GM18861 (cell line): ENCODE measurements around the gene GRK4.
"Not testable (repeated sequence)": the region's sequence is repeated elsewhere in the genome, so short reads cannot be mapped to it uniquely, and the experiment has no call there.

Source experiments
- ATAC-seq: cut with Tn5 transposase; IDR thresholded peaks from one replicate; pipeline ENCODE4 v1.9.1; 2021; ENCODE audit not compliant: unreplicated experiment

The GRK4 gene

GRCh38 chr4:2941138-2942036 is 22.0 kb upstream of the GRK4 start:
- ATAC-seq: no peak

DNA sequence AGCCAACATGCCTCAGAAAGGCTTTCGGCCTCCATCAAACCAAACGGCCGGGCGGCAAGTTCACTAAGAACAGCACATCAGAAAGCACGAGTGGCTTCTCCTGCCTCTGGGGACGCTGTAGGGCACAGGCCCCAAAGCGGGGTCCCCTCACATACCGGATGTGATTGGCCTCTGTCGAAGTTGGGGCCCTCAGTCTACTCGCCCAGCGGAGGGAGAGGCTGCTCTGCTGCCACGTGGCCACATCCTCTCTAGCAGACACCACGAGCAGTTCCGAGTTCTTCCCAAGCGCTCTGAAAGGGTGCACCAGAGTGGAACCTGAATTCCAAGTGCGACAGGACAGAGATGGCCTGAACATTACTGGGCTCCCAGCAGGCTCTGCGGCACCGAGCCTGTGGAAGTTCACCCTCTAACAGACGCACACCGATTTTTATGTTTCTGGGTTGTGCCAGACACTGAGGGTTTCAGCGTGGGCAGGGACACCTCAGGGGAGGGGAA is 21.3 kb upstream of the GRK4 start:
- ATAC-seq: no peak

DNA sequence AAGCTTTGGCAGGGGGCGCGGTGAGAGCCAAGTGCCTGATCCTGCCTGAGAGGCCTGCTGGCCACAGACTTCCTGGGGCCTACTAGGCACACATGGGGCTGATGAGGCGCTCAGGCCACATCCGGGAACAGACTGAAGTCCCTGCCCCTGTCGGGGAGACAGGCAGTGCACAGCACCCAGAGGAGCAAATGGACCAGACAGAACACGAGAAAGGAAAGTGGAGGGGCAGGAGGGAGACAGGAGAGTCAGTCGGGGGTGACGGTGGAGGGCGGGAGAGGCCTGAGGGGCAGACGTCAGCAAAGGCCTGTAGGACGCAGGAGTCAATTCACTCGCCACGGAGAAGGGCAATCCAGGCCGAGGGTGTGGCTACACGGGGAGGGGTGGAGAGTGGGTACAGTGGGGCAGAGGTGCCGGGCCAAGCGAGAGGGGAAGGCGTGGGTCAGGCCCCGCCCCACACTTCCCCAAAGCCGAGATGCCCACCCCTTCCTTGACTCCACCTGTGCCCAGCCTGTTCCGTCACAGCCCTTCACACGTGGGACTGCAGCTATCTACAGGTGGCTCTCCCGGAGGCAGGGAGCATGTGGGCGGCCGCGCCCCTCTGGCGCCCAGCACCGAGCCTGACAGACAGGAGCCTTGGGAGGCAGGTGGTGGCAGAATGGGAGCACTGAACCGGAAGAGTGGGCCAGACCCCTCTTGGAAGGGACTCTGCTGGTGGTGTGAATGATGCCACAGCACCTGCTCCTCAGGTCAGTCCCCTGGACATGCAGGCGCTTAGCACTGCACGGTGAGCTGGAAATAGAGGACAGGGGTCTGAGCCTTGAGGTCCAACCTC is 20.6 kb upstream of the GRK4 start:
- no peak for ATAC-seq

DNA sequence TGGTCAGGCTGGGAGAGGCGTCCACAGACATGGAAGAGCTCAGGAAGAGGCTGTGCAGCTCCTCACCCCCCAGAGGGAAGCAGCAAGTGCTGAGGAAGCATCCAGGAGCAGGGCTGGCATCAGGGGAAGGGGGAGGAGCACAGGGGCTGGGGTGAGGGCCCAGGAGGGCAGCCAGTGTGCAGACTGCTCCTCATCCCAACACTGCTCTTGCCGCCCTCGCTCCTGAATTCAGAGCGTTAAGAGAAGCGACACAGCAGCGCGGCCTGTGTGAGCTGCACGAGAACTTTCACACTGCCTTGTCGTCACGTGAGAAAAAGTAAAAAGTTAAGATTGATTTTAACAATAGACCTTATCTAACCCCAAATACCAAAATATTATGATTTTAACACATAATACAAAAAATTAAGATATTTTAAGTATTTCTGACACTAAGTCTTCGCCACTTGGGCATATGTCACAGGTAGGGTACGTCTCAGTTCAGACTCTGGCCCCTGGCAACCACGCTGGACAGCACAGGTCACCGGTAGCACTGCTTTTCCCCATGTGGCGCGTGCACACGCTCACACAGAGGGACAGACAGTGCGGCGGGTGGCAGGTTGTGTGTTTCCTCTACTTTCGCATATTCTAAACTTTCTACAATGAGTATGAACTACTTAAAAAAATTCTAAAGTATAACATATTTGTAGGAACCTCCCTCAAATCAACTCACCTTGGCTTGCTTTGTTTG is 19.8 kb upstream of the GRK4 start:
- ATAC-seq: no peak

GRCh38 chr4:2944091-2944482 is 19.3 kb upstream of the GRK4 start:
- ATAC-seq: no peak

DNA sequence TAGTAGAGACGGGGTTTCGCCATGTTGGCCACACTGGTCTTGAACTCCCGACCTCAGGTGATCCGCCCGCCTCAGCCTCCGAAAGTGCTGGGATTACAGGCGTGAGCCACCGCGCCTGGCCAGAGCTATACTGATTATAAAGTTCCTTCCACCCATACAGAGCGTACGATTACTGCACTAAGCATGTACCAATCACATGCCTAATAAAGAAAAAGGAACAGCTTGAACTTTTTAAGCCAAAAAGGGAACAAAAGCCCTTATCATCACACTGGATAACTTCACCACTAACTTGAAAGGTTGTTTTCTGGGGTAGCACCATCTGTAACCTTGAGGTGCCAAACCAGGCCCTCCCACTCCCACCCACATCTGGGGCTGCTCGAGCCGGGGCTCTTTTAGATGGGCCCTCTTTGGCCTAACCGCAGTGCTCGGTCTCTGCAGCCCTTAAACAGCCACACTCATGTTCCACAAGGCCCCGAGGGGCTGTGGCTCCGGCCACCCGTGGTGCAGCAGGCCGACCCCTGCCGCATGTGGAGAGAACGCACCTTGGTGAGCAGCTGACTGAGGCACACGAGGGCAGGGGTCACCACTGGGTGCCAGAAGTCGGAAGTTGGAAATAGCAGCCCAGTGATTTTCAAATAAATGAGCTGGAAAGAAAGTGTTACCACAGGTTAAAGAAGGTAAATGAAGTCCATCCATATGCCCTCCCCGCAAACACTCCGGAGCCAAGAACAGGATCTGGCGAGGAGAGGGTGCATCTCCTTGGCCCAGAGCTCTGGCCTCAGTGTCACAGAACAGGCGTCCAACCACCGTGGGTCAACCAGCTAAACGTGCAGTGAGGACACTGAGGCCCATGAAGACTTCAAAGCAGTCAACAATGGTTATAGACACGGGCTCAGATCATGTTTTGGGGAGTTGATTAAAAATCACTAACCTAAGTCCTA is 18.5 kb upstream of the GRK4 start:
- no peak for ATAC-seq

GRCh38 chr4:2945619-2946604 is 17.5 kb upstream of the GRK4 start:
- ATAC-seq: not testable (repeated sequence)

GRCh38 chr4:2946812-2947600 is 16.4 kb upstream of the GRK4 start:
- no peak for ATAC-seq

DNA sequence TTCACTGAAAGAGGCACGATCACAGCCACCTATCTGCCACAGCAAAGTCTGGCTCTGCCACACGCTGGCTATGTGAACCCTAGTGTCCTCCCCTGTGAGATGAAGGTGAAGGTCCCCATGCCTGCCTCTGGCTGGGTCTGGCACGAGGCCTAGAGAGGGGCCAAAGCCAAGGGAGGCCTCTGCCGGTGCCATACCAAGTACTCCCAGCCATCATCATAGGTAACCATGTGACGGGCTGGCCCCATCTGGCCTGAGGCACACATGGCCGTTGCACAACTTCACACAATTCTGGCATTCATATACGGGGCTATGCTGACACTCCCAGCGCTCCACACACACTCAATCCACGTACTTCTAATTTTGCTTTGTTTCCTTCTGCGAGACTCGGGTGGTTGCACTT is 15.4 kb upstream of the GRK4 start:
- no peak for ATAC-seq

DNA sequence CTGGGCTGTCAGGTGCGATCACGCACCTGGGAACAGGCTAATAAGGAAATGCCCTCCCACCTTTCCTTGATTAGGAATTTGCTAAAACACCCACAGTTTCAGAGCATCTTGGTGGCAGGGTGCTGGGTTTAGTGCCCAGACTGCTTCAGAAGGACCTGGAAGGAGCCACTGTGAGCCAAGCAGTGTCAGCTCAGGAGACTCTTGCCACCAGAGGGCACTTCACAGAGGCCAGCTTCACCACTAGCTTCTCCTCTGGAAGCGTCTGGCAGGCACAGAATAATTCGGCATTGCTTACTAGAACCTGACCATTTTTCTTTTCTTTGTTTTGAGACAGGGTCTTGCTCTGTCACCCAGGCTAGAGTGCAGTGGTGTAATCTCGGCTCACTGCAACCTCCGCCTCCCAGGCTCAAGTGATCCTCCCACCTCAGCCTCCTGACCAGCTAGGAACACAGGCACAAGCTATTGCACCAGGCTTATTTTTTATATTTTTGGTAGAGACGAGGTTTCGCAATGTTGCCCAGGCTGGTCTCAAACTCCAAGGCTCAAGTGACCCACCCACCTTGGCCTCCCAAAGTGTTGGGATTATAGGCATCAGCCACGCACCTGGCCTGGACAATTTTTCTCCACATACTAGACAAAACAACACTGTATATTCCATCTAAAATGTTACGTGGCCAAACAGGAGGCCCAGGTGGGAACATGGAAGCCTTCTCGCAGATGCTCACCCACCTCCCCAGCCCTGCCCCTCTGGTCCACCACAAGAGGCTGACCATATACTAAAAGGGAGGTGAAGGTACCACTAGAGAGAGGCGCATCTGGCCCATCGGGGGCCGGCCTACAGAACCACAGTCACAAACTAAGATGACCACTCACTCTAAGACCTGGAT is 14.2 kb upstream of the GRK4 start:
- ATAC-seq: no peak

GRCh38 chr4:2949782-2950125 is 13.6 kb upstream of the GRK4 start:
- no peak for ATAC-seq

- ATAC-seq: no peak
Observed at GRCh38 chr4:2950221-2950989, 13.0 kb upstream of the GRK4 start.

- no peak for ATAC-seq
Observed at GRCh38 chr4:2953496-2953895, 9.9 kb upstream of the GRK4 start.

DNA sequence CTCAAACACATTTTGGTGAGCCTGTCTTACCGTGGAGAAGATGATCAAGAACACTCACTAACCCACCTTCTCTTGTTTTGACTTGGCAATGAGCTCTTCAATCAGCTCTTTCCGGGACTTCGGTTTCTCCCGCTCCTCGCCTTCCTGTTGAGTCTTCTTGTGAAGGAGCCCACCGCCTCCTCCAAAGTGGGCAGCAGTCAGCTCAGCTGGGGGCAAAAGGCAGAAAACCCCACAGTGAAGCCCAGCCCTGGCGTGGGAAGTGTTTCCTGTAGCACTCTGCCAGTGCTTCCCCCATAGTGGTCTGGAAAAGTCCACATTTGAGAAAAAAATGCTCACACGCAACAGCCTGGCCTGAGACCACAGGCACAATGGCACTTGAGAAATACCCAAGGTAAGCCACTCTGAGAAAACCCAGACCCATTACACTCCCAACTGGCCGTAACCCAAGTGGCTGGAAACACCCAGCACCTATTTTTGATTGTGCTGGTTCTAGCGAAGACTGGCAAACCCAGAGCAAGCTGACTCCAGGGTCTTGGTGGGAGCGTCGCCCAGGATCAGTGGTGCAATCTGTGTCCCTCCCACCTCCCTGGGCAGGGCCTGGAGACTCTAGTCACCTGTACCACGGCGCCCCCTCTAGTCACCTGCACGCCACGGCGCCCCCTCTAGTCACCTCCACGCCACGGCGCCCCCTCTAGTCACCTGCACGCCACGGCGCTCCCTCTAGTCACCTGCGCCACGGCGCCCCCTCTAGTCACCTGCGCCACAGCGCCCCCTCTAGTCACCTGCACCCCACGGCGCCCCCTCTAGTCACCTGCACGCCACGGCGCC is 8.8 kb upstream of the GRK4 start:
- ATAC-seq: peak; percentile 52

DNA sequence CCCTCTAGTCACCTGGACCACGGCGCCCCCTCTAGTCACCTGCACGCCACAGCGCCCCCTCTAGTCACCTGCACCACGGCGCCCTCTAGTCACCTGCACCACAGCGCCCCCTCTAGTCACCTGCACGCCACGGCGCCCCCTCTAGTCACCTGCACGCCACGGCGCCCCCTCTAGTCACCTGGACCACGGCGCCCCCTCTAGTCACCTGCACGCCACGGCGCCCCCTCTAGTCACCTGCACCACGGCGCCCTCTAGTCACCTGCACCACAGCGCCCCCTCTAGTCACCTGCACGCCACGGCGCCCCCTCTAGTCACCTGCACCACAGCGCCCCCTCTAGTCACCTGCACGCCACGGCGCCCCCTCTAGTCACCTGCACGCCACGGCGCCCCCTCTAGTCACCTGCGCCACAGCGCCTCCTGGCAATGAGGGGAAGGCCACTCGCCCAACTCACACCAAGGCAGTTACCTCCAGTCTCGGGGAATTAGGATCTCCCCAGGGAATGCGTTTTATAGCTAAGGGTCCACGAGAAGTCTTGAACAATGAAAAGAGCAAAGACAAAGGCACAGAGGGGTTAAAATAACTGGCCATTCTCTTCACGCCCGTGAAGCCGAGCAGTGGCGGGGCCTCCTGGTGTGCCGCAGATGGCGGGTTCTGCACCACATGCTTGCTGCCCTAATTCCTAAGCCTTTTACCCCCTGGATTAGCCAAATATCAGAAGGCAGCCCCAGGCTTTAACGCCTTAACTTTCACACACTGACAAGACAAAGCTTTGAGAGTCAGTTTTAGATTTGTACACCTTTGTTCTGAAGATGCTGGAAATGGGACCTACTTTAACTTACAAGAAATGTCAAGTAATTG is 8.0 kb upstream of the GRK4 start:
- not testable (repeated sequence) for ATAC-seq
